Fibroblast of the aortic adventitia (primary cell): ENCODE results near the gene GLB1L. TPM values are rescaled to one million over a fixed set of nuclear protein-coding genes. Genes with fewer than 3 reads are reported as not detected.
A peak's percentile ranks its signal among the peaks of the same experiment; 100 is the strongest.
"Not testable (repeated sequence)": the region's sequence is repeated elsewhere in the genome, so short reads cannot be mapped to it uniquely, and the experiment has no call there.

Experiments used
- DNase-seq: peaks from one replicate; pipeline ENCODE4 v3.0.0-alpha.2; 2010; ENCODE audit warnings: low read depth
- H3K4me3 ChIP-seq: 2 replicates; pipeline ENCODE4 v1.5.1; 2011; ENCODE audit warnings: low read depth, mild to moderate bottlenecking, control low read depth, low read length, moderate library complexity
- CTCF ChIP-seq: IDR thresholded peaks from 2 replicates; pipeline ENCODE4 v1.5.1; 2011; ENCODE audit warnings: mild to moderate bottlenecking, low read length, control low read depth, inconsistent platforms; ENCODE audit not compliant: insufficient read depth
- total RNA-seq: library from RNA; depleted of rRNA; stranded (reverse); fragments of >200 nt; gene quantifications from 2 replicates; pipeline ENCODE4 v1.2.3, GENCODE V29; 2012; ENCODE audit warnings: low replicate concordance

The GLB1L gene
- total RNA-seq, 1 donor = 10.5 TPM

DNA sequence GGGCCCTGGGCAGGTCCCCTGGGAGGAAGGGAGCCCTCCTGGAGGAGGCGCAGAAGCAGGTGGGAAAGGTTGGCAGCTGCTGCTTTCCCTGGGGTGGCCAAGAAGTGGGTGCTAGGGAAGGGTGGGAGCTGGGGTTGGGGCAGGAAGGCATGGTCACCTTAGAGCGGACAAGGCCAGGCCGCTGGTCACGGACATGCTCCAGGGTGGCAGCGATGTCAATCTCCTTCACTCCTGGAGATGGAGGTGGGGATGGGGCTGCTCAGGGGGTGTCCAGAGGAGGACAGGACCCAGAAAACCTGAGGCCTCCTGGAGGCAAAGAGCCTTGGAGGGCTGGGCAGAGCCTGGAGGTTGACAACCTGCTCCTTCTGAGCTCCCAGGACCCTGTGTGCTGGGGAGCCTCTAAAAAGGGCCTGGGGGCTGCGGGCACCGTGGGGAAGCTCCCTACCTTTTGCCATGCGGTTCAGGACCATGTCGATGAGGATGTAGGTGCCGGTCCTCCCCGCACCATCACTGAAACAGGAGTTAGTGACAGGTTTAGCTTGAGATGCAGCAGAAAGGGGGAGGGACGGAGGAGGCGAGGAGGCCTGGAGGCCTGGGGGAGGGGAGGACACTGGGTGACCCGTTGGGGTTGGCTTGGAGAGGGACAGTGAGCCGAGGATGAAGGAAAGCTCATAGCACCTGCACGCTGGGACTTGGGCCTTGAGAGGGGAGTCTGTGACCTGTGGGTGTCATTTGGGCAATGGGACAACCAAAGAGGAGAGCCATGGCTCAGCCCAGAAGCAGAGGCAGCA is 45.3 kb upstream of the GLB1L start:
- DNase-seq = no peak
- TF ChIP-seq CTCF = no peak
- H3K4me3 ChIP-seq = no peak overlapping the region

GRCh38 chr2:219289537-219290361 is 44.5 kb upstream of the GLB1L start:
- no peak overlapping the region for H3K4me3 ChIP-seq
- no peak for TF ChIP-seq CTCF

GRCh38 chr2:219289195-219289536 is 43.9 kb upstream of the GLB1L start:
- TF ChIP-seq CTCF = no peak
- DNase-seq = no peak
- no peak overlapping the region for H3K4me3 ChIP-seq

More at GRCh38 chr2:219289537-219290361, 44.5 kb upstream of the GLB1L start:
- peak; percentile 94 for DNase-seq

DNA sequence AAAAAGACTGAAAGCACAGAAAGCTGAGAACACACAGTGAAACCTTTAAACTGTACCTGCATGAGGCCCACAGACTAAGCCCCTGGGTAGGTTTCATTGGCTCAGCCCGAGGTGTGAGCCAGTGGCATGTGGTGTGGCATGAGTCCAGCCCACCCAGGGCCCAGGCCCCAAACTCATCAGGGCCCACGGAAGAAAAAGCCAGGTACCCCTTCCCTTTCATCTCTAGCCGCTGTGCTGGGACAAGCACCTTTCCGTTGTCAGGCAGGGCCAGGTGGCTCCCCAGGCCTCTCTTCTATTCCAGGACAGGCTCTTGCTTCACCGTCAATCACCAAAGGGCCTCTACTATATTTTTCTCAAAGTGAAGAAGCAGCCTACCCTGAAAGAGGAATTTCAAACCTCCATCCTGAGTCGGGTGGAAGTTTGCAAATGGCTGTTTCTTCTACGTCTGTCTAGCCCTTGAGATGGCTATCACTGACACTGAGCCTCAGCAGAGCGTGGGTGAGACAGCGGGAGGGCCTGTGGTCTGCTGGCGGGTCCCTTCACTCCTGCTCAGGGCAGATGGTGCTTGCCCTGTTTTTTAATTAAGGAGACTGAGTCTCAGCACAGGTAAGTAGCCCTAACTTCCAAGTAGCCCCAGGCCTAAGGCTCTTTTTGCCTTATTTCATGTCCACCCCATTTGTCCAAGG is 42.5 kb upstream of the GLB1L start:
- no peak overlapping the region for H3K4me3 ChIP-seq
- no peak for DNase-seq
- no peak for TF ChIP-seq CTCF

GRCh38 chr2:219287116-219287440 is 41.8 kb upstream of the GLB1L start:
- H3K4me3 ChIP-seq, DNase-seq: not testable (repeated sequence)

DNA sequence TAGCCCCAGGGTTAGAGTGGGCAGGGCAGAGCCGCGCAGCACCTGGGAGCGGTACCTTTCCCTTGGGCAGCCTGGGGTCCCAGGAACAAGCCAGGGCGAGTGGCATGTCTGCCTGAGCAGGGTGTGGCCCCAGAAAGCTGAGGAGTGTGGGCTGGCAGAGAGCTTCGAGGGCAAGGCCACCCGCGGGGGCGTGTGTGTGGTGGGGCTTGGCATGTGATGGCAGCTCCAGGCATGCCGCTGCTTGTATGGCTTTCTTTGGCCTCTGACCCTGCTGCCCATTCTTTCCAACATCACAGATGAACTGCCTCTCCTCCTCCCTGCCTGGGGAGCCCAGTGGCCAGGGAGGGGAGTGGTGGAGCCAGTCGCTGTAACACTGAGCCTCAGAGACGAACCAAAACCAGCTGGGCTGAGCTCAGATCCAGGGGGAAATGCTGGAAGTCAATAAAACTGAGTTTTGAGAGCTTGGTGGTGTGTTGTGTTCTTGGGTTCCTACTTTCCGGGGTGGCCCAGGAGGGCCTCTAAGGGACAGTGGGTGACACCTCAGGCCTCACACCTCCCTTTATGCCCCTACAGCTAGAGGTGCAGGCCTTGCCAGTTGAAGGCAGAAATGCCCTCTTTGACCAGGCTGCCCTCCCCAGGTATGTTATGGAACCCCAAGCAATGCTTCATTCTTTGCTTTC is 41.3 kb upstream of the GLB1L start:
- H3K4me3 ChIP-seq = no peak overlapping the region
- TF ChIP-seq CTCF = no peak
- no peak for DNase-seq
